Effector memory CD4-positive, alpha-beta T cell (primary cell): ENCODE results near the gene SYNRG.

Experiments
- DNase-seq, 3 donors: peaks; one replicate each; pipeline ENCODE4 v3.0.0-alpha.2; 2020
- H3K27ac ChIP-seq: 2 replicates; pipeline ENCODE4 v1.7.0; 2013; ENCODE audit warnings: mild to moderate bottlenecking, low read length, moderate library complexity; ENCODE audit not compliant: insufficient read depth, poor library complexity, severe bottlenecking
- H3K27me3 ChIP-seq: replicated peaks from 2 replicates; pipeline ENCODE4 v1.7.0; 2013; ENCODE audit warnings: mild to moderate bottlenecking, low read length; ENCODE audit not compliant: insufficient read depth, control insufficient read depth, poor library complexity, severe bottlenecking
- H3K36me3 ChIP-seq: 2 replicates; pipeline ENCODE4 v1.7.0; 2013; ENCODE audit warnings: mild to moderate bottlenecking, low read length, moderate library complexity; ENCODE audit not compliant: control insufficient read depth, insufficient read depth
- H3K4me1 ChIP-seq: 2 replicates; pipeline ENCODE4 v1.7.0; 2013; ENCODE audit warnings: low read length, mild to moderate bottlenecking; ENCODE audit not compliant: control insufficient read depth, insufficient read depth, poor library complexity, severe bottlenecking
- H3K4me3 ChIP-seq: 2 replicates; pipeline ENCODE4 v1.7.0; 2013; ENCODE audit warnings: low read length, low read depth, mild to moderate bottlenecking; ENCODE audit not compliant: insufficient read depth, poor library complexity, severe bottlenecking
- H3K9me3 ChIP-seq: 2 replicates; pipeline ENCODE4 v1.7.0; 2013; ENCODE audit warnings: mild to moderate bottlenecking, low read length, moderate library complexity; ENCODE audit not compliant: control insufficient read depth

Gene SYNRG

GRCh38 chr17:37546302-37546701 lies 62.9 kb downstream of the SYNRG start:
- Histone ChIP-seq H3K9me3 (no peaks in the 10 kb centered on the region), H3K4me3 (no peak overlapping the region), H3K36me3 (peaks cover 39% of the 10 kb centered on the region), H3K27ac (no peak overlapping the region), H3K4me1 (no peaks in the 10 kb centered on the region), H3K27me3 (no peaks in the 10 kb centered on the region)
- no peak for DNase-seq

- no peak overlapping the region for H3K4me3 ChIP-seq
Measured at GRCh38 chr17:37545486-37545885, 63.7 kb downstream of the SYNRG start.

GRCh38 chr17:37543637-37544052 lies 65.6 kb downstream of the SYNRG start:
- no peaks in the 10 kb centered on the region for H3K9me3 ChIP-seq
- peaks cover 45% of the 10 kb centered on the region for H3K36me3 ChIP-seq
- H3K4me3 ChIP-seq: no peak overlapping the region
- H3K27me3 ChIP-seq: no peaks in the 10 kb centered on the region
- no peaks in the 10 kb centered on the region for H3K4me1 ChIP-seq
- DNase-seq: no peak
- H3K27ac ChIP-seq: no peak overlapping the region

More at GRCh38 chr17:37545486-37545885, 63.7 kb downstream of the SYNRG start:
- Histone ChIP-seq H3K36me3 (peaks cover 40% of the 10 kb centered on the region), H3K9me3 (no peaks in the 10 kb centered on the region), H3K27me3 (no peaks in the 10 kb centered on the region), H3K27ac (no peak overlapping the region), H3K4me1 (no peaks in the 10 kb centered on the region)
- DNase-seq: no peak

GRCh38 chr17:37541880-37542660 lies 67.1 kb downstream of the SYNRG start:
- Histone ChIP-seq H3K4me1 (no peaks in the 10 kb centered on the region), H3K27me3 (no peaks in the 10 kb centered on the region), H3K27ac (no peak overlapping the region), H3K9me3 (no peaks in the 10 kb centered on the region), H3K4me3 (no peak overlapping the region), H3K36me3 (peaks cover 61% of the 10 kb centered on the region)
- no peak for DNase-seq

- no peak overlapping the region for H3K27ac ChIP-seq
- H3K9me3 ChIP-seq: no peaks in the 10 kb centered on the region
- H3K4me1 ChIP-seq: no peaks in the 10 kb centered on the region
- no peak for DNase-seq
- H3K27me3 ChIP-seq: no peaks in the 10 kb centered on the region
- no peak overlapping the region for H3K4me3 ChIP-seq
- H3K36me3 ChIP-seq: peaks cover 88% of the 10 kb centered on the region
Measured at GRCh38 chr17:37538981-37539659, 70.1 kb downstream of the SYNRG start.

GRCh38 chr17:37535906-37536305 lies 73.3 kb downstream of the SYNRG start:
- Histone ChIP-seq H3K27ac (no peak overlapping the region), H3K27me3 (no peaks in the 10 kb centered on the region), H3K4me1 (no peaks in the 10 kb centered on the region), H3K4me3 (no peak overlapping the region), H3K9me3 (no peaks in the 10 kb centered on the region), H3K36me3 (peaks cover 80% of the 10 kb centered on the region)
- DNase-seq: no peak

- Histone ChIP-seq H3K36me3 (peaks cover 75% of the 10 kb centered on the region), H3K4me1 (no peaks in the 10 kb centered on the region), H3K9me3 (no peaks in the 10 kb centered on the region), H3K27ac (no peak overlapping the region), H3K4me3 (no peak overlapping the region), H3K27me3 (no peaks in the 10 kb centered on the region)
- no peak for DNase-seq
Measured at GRCh38 chr17:37532756-37533155, 76.5 kb downstream of the SYNRG start.

GRCh38 chr17:37530420-37530819 lies 78.8 kb downstream of the SYNRG start:
- H3K4me3 ChIP-seq: no peak overlapping the region
- H3K27ac ChIP-seq: no peak overlapping the region
- H3K27me3 ChIP-seq: no peaks in the 10 kb centered on the region
- no peak for DNase-seq
- H3K4me1 ChIP-seq: no peaks in the 10 kb centered on the region
- H3K36me3 ChIP-seq: peaks cover 71% of the 10 kb centered on the region
- no peaks in the 10 kb centered on the region for H3K9me3 ChIP-seq

- DNase-seq: no peak
- peaks cover 76% of the 10 kb centered on the region for H3K36me3 ChIP-seq
- H3K9me3 ChIP-seq: no peaks in the 10 kb centered on the region
- H3K4me3 ChIP-seq: no peak overlapping the region
- H3K27ac ChIP-seq: no peak overlapping the region
- no peaks in the 10 kb centered on the region for H3K4me1 ChIP-seq
- no peaks in the 10 kb centered on the region for H3K27me3 ChIP-seq
Measured at GRCh38 chr17:37527249-37527851, 81.9 kb downstream of the SYNRG start.

- H3K9me3 ChIP-seq: no peaks in the 10 kb centered on the region
- H3K36me3 ChIP-seq: peaks cover 71% of the 10 kb centered on the region
- no peaks in the 10 kb centered on the region for H3K27me3 ChIP-seq
- no peak for DNase-seq
- H3K4me1 ChIP-seq: no peaks in the 10 kb centered on the region
- no peak overlapping the region for H3K27ac ChIP-seq
- H3K4me3 ChIP-seq: no peak overlapping the region
Measured at GRCh38 chr17:37523715-37524219, 85.5 kb downstream of the SYNRG start.
